22Rv1 (cell line): ENCODE data around the gene PKHD1.

ENCODE experiments used
- H3K27ac ChIP-seq: fragments of 450-650 bp; 2 replicates; pipeline ENCODE4 v1.5.1; 2017
- ZFX ChIP-seq: fragments of 450-650 bp; IDR thresholded peaks from 2 replicates; pipeline ENCODE4 v1.6.1; 2017; ENCODE audit warnings: antibody characterized with exemption, borderline replicate concordance
- TF ChIP-seq, protein P1 (sequence below): fragments of 450-650 bp; IDR thresholded peaks from 2 replicates; pipeline ENCODE4 v1.5.1; 2017; ENCODE audit warnings: mild to moderate bottlenecking

The PKHD1 gene

DNA sequence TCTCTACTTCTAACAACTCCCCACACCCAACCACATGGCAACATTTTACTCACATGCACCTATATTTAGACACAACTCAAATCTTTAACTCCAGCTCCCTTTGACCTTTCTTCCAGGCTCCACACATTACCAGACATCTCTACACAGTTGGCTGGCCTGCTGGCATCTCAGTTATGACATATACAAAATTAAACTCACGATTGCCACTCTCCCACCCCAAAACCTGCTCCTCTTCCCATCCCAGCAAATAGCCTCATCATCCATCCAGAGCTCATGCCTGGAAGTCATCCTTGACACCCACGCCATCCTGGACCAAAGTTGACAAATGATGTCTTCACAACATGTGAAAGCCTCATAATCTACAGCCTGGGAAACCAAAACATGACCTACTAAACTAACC, 176.6 kb downstream of the PKHD1 start:
- TF ChIP-seq, protein P1, sequence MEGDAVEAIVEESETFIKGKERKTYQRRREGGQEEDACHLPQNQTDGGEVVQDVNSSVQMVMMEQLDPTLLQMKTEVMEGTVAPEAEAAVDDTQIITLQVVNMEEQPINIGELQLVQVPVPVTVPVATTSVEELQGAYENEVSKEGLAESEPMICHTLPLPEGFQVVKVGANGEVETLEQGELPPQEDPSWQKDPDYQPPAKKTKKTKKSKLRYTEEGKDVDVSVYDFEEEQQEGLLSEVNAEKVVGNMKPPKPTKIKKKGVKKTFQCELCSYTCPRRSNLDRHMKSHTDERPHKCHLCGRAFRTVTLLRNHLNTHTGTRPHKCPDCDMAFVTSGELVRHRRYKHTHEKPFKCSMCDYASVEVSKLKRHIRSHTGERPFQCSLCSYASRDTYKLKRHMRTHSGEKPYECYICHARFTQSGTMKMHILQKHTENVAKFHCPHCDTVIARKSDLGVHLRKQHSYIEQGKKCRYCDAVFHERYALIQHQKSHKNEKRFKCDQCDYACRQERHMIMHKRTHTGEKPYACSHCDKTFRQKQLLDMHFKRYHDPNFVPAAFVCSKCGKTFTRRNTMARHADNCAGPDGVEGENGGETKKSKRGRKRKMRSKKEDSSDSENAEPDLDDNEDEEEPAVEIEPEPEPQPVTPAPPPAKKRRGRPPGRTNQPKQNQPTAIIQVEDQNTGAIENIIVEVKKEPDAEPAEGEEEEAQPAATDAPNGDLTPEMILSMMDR: no peak
- TF ChIP-seq ZFX: no peak

DNA sequence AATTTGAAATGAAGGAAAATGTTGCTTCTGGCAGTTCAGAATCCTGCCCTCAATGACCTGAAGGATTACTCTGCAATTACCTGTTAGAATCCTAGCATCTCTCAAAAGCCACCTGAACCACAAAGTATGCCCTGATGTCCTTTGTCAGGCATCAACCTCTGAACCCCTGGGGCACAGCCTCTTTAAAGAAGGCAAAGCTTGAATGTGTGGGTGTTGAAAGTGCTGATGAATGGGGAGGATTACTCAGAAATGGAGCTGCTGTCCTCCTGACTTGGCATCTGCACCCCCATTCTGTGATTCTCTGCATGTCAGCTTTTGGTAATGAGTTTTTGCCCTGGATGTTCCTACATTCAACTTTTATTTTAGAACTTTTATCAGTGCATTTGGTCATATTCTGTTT, 179.2 kb downstream of the PKHD1 start:
- H3K27ac ChIP-seq: no peak overlapping the region
- TF ChIP-seq, protein P1: no peak
- TF ChIP-seq ZFX: no peak

More for the DNA sequence above, 176.6 kb downstream of the PKHD1 start:
- no peak overlapping the region for H3K27ac ChIP-seq

DNA sequence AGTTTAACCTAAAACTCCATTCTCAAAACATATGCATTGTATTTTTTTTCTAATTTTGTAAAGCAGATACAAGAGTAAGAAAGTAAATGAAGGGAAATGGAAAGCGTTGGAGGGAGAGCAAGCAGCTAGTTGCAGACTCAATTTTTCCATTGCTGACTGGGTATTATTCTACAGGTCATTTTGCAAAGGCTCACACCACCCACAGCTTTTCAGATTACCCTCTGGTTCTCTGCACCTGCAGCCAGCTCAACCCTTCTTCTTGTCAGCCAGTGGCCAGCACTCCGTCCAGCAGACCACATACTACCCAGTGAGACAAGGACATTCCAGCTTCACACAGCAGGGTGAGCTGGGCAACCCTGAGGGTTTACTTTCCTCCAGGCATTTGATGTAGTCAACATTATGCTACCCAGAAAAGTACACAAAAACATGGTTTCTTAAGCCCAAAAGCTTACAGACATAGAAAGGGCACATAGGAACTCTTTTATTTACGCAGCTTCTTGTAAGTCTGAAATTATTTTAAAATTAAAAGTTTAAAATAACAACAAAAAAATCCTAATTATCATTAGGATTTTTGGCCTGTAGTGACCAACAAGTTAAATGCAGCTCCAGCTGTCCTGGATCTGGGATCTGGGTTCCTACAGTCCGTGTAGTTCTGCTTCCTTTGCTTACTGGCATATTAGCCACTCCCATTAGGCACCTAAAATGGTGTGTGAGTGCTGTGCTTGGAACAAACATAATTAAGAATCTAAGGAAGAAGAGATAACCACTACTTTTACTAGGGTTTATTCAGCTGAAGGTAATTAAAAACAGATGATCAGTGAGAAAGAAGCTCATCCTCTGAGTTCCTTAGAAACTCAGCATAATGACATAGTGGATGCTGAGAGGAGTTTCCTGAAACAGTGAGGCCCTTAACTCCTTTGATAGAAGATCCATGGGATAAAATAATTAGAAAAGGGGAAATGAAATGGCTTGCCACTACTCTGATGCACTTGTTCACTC, 185.3 kb downstream of the PKHD1 start:
- H3K27ac ChIP-seq: no peak overlapping the region
- TF ChIP-seq, protein P1: no peak
- TF ChIP-seq ZFX: no peak

DNA sequence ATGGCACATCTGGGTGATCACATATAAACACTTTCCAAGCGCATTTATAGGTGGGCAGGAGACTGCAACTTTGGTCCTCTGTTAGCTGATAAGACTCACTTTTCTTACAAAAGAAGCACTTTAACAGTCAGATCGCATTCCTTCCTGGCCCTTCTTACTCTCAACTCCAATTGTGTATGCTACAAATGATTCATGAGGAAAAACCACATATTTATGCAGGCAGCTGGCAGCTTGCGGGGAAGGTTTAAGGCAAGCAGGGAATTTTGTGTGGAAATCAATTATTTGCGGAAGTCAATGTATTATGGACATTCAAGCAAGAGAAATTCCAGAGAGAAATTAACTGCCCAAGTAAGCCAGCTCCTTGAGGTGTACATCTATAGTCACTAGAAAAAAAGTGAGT, 194.0 kb downstream of the PKHD1 start:
- no peak for TF ChIP-seq ZFX
- TF ChIP-seq, protein P1: no peak
- H3K27ac ChIP-seq: no peak overlapping the region

DNA sequence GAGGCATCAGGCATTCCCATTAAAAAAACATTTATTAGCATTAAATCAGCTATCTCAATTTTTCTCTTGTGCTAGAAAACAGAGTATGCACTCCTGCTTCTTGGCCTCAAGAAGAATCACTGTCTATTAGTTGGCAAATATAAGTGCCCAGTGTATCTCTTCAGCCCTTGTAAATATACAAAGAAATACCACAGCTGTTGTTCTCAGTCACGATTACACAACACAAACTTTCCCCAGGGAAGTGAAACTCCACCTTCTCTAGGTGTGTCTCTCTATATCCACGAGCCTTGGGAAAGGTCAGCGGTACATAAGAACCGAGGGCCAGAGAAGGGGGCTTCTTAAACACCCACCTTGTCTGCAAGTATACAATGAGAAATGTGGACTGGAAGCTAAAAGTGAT, 194.7 kb downstream of the PKHD1 start:
- no peak overlapping the region for H3K27ac ChIP-seq
- TF ChIP-seq, protein P1: no peak
- no peak for TF ChIP-seq ZFX

DNA sequence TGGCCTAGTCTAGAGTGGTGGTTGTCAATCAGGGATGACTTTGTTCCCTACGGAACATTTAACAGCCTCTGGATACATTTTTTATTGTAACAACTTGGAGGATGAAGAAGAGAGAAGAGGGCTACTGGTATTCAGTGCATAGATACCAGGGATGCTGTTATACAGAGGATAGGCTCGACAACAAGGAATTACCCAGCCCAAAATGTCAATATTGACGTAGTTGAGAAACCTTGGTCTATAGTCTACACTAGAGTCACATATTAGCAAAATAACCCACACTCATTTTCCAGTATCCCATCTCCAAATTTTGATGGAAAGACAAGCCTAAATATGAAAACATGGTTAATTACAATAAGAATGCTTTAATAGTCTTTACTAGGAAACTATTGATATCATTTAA, 195.1 kb downstream of the PKHD1 start:
- no peak for TF ChIP-seq ZFX
- TF ChIP-seq, protein P1: no peak
- H3K27ac ChIP-seq: no peak overlapping the region

DNA sequence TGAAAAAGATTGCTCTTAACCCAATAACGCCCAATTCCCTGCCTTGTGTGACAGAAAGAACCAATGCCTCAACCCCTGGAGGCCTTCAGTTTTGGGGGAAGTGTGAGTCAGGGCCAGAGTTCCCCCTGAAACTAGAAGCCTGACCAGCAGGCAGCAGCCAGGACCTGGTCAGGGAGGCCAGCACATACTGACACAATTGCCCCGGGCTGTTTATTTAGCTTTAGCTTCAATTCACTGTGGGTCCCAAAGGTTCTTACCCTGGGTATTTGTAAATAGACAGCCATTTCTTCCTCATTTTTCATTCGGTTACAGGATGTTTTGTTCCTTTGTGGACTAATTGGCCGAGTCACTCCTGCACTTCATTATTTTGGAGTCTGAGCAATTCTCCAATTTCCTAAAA, 195.6 kb downstream of the PKHD1 start:
- TF ChIP-seq, protein P1: no peak
- TF ChIP-seq ZFX: no peak
- H3K27ac ChIP-seq: no peak overlapping the region
